ENCODE measurements around the gene SND1.

The SND1 gene

DNA sequence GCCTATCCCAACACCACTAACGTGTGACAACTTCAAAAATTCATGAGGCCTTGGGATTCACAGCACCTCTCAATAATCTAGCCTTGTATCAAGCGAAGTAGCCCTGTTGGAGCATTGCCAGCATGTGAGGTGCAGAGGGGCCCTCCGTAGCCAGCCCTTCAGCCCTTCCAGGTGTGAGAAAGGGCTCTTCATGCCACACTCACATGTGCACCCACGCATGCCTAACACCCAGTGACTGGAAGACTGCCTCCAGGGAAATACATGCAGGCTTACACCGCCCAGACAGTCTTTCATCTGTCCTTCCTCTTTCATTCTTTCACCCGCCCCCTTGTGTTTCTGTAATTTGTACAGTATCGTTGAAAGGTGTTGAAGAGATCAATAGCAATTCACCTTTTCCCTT, 353.1 kb downstream of the SND1 start:
- in situ Hi-C loops (cut with HindIII; ENCODE audit: low sequenced_read_pairs): no loop called here

DNA sequence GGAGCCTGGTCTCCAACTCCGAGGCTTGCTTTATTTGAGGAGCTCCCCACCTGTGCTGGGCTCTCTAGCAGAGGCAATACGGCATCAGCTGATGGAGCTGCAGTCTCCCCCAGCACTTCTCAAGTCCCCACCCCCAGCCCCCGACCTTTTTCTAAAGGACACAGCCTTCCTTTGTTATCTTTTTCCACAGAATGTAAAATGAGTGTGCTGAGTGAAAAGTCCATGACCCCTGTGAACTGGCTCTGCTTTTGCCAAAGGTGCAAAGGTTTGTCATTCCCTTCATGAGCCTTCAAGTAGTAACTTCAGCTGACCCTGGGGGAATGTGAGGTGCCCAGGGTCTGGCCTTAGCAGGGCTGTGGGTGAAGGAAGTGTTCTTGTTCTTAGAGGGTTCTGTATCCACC, 353.8 kb downstream of the SND1 start:
- in situ Hi-C loops (cut with HindIII; ENCODE audit: low sequenced_read_pairs): no loop called here

DNA sequence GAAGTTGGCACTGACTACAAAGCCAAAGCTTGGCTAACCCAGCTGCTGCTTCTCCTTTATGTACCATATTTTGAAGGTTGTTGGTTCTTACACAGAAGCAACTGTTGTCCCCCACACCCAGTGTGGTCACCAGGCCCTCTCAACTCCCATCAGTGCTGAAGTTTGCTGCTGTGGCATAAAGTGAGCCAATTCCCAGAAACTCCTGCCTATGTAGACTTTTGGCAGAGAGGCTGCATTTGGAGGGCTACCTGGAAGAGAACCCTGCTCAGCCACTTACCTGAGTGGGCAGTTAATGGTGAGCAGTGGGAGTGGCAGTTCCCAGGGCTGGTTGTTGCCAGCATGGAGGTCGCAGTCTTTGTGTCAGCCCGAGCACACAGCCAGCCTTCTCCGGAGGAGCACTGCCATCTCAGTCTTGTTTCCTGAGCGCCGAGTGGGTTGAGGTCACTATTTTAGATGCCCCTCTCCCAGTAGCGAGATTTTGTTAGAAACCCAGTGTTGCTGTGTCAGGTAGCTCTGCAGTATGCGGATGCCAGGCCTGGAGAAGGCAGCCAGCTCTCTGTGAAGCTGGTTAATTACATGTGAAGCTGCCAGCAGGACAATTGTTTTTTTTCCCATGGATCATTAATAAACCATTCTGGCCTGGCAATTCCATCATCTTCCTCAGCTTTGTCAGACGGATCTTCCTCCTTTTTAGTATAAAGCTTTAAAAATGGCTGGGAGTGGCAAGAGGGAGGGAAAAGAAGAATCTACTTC, 354.7 kb downstream of the SND1 start:
- in situ Hi-C loops (cut with HindIII; ENCODE audit: low sequenced_read_pairs): no loop called here

DNA sequence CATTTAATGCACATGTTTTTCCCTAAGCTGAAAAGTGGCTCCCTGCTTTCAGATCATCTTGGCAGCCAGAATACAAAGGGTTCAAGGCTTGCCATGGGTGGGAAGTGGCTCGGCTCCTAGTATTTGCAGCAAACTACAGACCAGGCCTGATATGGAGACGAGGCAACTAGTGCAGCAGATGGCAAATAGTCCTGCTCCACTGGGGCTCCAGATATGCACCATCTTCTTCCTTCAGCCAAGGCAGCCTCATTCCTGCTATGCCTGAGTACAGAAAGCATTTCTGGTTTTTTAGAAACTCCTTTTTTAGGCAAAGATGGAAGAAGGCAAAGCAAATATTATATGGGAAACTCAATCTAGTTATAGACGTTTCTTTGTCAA, 355.3 kb downstream of the SND1 start:
- in situ Hi-C loops (cut with HindIII; ENCODE audit: low sequenced_read_pairs): no loop called here

DNA sequence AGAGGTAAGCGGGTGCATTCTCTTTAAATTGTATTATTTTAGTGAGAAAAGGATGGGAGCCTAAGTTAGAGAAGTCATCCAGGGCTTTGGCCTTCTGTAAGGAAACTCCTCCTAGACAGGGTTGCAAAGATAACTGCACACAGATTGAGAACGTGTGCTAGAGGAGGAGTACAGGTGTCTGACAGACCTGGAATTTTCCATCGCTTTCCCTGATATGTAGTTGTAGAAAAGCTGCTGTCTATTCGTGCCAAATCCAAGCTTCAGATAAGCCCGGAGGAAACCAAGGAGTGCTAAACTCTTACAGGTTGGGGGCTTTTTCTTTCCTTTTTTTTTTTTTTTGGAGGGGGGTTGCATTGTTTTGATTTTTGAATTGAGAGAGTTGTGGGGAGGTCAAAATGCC, 356.1 kb downstream of the SND1 start:
- in situ Hi-C loops (cut with HindIII; ENCODE audit: low sequenced_read_pairs): no loop called here

DNA sequence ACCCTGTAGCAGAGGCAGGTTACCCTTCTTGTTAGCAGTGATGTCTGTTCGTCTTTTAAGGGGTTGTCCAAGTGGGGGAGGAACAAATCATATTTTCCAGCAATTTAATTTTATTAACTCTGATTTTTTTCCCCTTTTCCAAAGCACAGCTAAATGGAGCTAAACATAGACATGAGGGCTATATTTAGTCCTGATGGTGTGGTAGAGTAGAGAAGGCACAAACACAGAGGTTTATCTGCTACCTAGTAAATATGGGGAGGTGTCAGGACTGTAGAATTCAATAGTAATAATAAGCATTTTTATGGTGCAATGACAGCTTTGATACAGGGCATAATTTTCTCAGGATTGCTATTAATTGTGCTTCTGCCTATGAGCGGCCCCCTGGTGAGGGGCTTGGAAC, 356.8 kb downstream of the SND1 start:
- in situ Hi-C loops (cut with HindIII; ENCODE audit: low sequenced_read_pairs): no loop called here

DNA sequence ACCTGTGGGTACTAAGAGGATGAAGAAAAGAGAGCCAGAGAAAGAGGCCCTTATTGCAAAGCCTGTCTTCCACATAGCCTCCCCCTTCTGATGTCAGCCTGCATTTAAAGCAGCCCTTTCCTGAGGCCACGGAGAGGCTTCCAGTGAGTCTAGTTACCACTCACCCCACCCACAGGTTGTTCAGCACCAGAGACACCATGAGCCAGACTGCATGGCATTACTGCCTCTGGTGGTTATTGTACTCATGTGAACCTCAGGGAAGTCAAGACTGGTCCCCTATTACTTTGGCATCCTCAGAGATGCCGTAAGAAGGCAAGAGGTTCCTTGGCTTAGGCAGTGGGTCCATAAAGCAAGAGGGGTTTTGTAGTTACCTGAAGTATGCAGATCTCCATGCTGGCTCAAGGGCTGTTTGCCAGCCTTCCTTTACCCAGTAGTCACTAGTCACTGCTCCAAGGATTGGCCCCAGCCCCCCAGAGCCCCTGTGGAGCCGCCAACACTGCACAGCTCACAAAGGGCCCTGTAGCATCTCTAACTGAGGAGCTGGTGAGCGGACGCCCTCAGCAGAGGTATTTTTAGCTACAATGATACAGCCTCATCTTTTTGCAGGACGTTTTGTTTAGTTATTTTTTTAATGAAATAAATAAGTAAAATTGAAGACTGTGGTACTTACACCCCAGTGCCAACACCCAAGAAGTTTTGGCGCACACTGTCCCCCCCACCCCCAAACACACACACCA, 358.6 kb downstream of the SND1 start:
- in situ Hi-C loops (cut with HindIII; ENCODE audit: low sequenced_read_pairs): no loop called here

DNA sequence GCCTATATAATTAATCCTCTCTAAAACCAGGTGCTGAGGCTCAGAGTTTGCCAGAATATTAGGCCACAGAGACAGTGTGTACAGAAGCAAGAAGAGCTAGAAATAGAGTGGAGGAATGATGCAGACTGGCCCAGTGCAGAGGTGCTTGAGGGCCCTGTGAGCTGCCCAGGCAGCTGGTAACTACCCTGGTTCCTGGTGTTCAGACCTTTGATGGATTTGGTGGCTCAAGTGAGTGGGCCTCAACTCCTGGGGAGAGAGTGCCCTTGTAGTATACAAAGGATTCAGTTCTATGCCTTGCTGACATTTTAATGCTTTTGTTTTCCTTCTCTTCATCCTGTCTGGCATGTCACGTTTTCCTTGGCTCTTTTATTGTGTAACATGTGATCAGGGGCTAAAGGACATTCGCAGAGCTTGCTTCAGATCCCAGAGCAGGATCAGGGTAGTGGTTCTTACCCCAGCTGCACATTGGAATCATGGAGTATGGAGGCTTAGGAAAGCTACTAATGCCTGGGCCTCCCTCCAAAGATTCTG, 359.2 kb downstream of the SND1 start:
- in situ Hi-C loops (cut with HindIII; ENCODE audit: low sequenced_read_pairs): no loop called here

DNA sequence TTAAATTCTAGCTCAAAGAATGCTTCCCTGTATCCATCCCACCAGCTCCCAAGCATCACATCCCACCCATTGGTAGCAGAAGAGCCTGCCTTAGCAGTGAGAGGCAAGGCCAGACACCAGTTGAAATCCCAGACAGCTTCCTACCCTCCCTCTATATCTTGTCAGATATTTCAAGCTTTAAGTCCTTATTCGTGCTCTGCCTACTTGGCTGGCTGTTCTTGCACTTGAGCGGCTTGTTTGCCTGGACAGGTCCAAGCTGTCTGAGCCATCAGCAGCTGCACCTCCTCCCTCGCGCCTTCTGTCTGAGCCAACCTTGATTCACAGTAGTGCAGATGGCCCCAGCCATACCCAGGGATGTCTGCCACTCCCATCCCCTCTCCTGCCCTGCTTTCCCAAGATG, 362.8 kb downstream of the SND1 start:
- in situ Hi-C loops (cut with HindIII; ENCODE audit: low sequenced_read_pairs): no loop called here

DNA sequence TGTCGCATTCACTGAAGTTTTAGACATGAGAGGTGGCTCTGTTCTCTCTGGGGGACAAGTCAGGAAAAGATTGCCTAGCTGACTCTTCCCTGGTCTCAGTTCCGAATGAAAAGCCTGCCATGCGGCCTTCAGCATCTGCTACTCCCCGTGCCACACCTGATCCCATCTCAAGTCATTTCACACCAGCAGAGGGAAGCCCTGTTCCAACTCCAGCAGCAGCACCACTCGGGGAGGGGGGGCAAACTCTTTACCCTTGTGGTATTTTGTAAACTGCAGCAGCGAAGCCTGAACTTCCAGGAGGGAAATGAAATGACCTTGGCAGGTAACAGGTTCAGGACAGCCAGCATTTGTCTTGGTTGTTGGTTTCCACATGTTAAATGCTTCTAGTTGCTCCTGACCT, 365.5 kb downstream of the SND1 start:
- in situ Hi-C loops (cut with HindIII; ENCODE audit: low sequenced_read_pairs): no loop called here

DNA sequence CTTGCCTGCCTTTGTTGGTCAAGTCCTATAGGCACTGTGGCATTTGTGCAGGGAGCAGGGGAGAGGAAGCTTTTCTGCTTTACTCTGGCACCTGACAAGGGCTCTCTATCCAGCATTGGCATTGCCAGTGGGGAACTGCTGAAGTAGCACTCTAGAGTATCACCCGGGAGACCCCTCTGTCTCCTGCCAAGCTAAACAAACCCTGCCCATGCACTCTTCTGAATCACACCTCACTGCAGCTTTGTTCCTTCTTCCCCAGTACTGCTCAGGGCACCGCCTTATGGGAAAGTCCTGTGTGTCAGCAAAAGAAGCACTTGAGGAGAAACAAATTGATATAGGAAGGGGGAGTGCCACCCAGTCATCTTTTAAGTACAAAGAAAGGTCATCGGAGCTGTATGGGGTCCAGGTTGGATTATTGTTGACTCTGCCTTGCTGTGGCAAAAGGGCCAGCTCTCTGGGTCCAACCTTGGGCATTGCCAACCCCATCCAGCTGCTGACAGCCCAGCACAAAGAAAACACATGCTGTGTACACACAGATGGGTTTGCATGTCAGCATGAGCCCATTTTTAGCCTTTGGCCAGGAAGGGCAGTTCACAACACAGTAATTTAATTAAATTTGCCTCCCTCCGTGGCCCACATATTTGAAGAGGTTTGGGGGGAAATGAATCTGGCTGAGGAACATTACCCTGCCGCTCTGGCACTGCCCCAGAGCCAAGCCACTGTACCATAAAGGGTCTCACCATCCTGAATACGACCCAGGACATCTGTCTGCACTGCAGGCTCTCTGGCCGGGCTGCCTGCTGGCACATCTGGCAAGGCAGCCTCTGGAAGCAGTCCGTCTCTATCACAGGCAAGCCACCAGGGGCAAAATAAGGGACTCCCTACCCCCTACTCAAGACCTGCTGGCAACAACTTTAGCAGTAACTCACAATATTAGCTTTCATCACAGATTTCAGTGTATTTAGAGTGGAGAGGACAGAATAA, 366.2 kb downstream of the SND1 start:
- in situ Hi-C loops (cut with HindIII; ENCODE audit: low sequenced_read_pairs): no loop called here

DNA sequence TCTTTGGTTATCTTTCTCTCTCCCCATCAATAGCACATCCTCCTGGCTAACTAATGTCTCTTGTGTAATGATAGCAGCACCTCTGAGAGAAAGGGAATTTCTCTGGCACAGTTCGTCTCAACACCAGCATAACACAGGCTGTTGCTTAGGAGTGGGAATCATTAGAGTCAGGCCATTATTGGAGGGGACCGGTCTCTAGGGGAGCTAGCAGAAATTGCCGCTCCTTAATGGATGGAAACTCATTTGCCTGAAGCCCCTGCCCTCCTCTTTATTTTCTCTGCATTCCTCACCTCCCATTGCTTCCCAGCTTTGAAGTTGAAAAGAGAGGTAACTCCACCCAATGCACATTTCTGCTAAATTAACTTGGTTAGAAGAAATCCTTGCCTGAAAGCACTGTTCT, 367.3 kb downstream of the SND1 start:
- in situ Hi-C loops (cut with HindIII; ENCODE audit: low sequenced_read_pairs): no loop called here

DNA sequence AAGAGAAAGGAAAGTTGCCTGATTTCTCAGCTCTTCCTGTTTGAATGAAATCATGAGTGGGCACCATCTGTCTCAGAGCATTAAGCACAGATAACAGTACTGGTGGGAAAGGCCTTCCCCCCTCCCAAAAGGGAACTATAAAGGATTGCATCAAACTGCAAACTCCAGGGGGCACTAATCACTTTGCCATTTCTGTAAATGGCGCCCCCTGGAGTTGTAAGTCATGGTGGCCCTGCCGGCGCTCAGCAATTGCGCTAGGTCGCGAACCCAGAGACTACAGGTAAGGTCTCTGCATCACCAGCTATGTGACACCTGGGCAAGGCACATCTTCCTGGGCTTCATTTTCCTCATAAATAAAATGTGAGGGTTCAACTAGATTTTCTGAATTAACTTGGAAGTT, 368.2 kb downstream of the SND1 start:
- in situ Hi-C loops (cut with HindIII; ENCODE audit: low sequenced_read_pairs): no loop called here

DNA sequence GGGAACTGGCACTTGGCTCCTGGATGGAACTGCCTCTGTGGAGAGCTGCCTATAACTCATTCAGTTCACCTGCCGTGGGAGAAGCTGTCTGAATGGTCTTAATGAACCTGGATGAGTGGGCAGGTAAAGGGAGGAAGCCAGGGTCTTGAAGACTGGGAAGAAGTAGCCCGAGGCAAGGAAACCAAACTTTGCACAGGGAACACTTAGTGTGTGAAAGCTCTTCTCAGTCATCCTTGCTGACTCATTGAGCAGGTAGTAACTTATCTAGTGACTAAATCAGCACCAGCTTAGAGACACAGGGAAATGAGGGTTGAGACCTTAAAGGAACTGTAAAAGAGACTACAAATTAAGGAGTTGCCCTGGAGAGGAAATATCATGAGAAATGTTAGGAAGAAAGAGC, 369.4 kb downstream of the SND1 start:
- in situ Hi-C loops (cut with HindIII; ENCODE audit: low sequenced_read_pairs): no loop called here

DNA sequence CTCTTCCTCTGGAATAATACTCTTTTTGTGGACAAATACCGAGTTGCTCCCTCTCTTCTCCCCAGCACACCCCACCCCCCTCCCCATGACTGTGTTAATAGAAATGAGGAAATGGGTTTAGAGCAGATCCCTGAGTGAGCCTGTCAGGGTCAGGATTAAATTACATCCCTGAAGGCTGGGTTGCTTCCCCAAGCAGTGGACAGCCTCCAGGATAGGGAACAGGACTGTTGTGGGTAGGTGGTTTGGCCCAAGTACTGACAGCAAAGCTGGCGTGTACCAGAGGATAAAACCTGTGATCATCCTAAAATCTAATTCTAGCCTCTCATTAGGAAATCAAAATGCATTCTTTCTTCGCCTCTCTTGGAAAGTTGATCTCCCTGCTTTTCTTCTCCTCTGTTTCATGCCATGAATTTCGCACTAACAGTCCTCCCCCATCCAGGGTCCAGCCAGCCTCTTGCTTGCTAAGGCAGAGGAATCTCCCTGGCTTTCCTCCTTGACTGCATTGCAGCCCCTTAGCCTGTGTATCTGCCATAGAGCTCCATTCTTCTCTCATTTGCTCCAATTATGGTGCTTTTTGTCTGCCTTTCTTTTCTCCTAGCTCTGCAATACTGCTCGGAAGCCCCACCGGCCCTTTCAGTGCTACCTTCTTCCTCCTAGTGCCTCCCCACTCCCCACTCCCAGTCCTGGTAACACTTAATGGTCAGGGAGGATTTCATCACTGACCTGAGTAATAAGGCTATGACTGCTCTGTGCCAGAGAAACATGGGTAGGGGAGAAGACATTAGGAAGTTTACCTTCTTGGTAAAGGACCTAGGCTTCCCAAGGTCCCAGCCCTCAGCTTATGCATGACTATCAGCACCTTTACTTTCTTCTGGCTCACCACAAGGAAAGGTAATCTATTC, 370.9 kb downstream of the SND1 start:
- in situ Hi-C loops (cut with HindIII; ENCODE audit: low sequenced_read_pairs): no loop called here

DNA sequence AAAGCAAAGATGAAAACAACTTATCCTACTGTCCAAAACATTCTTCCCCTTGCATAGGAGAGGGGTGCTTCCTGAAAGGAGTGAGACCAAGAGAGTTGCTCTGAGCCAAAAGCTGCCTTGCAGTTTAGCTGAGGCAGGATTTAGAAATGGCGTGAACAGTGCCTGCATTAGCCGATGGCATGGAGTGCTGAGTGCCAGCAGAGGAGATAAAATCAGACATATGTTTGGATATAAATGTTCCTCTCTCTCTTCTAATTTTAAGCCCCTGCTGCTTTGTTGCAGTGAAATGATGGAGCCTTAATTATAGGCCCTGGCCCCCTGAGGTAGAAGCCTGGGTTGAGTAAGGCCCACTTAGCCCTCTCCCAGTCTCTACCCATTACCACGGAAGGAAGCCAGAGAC, 372.2 kb downstream of the SND1 start:
- in situ Hi-C loops (cut with HindIII; ENCODE audit: low sequenced_read_pairs): no loop called here

DNA sequence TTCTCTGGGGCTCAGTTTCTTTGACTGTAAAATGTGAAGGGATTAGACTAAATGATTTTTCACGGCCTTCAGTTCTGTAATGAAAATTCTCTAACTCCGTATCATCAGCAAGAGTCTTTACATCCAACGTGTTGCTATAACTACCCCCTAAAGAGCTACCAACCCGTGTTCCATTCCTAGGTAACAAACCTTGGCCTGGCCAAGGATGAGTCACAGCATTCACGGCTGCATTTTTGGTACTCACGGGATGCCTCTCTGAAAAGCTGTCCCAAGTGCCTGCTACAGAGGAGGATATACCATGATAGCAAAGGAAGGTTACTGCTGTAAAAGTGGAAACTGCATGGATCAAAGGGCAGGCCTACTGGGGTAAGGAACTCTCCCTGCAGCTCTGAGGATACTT, 373.4 kb downstream of the SND1 start:
- in situ Hi-C loops (cut with HindIII; ENCODE audit: low sequenced_read_pairs): no loop called here

DNA sequence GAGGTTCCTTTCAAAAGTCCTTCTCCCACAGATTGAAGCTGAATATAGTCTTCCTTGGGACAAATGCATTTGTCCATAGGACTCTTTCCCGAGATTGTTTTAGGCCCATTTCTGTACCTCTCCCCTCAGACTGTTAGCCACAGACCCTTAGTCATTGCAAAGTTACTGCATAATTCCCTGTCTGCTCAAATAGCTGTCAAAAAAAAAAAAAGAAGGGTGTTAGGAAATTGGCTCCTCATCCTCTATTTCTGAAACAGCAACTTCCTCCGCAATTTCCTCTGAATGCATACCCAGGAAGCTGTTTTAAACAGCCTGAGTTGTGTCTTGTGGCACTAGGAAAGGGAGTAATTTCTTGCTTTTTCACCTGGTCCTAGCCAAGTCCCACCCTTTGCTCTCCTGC, 373.8 kb downstream of the SND1 start:
- in situ Hi-C loops (cut with HindIII; ENCODE audit: low sequenced_read_pairs): no loop called here

DNA sequence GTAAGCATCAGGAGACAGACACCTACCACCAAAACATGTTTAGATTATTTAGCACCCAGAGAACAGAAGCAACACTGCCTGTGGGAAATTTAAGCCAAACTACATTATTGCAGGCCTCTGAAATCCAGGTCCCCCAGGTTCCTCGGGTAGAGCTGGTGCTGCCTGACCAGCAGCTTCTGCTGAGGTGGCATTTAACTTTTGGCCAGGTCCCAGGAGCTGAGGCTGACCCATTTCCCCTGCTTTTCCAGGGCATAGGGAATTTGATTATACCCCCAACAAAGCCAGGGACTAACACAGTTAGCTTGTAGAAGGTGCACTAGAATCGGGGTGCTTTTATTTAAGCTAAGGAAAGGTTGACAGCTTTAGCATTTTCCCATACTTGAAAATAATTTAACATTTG, 374.6 kb downstream of the SND1 start:
- in situ Hi-C loops (cut with HindIII; ENCODE audit: low sequenced_read_pairs): no loop called here

DNA sequence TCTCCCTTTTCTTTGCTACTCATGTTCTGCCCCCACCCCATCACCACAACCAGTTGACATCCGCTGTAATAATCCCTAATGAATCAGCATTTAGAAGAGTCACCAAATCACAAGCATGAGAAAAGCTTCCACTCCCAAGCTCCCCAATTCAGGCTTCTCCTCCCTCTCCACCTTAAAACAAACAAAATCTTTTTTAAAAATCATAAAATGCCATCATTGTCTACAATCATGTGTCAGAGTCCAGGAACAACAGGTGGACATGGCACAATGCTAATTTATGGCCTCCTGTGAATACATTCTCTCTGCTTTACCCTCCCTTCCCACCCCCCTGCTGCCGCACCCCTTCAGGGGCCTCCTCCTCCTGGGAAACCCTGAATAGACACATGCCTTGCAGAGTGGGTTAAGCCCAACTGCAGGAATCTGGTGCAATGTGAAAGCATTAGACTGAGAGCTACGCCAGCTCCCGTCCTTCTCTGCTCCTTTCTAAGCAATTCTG, 375.5 kb downstream of the SND1 start:
- in situ Hi-C loops (cut with HindIII; ENCODE audit: low sequenced_read_pairs): no loop called here

Measured in endothelial cell of hepatic sinusoid (primary cell).